ENCODE results near the gene MRAP2.

Gene MRAP2

GRCh38 chr6:84136364-84137050, 102.9 kb downstream of the MRAP2 start:
- no peak for DNase-seq

DNA sequence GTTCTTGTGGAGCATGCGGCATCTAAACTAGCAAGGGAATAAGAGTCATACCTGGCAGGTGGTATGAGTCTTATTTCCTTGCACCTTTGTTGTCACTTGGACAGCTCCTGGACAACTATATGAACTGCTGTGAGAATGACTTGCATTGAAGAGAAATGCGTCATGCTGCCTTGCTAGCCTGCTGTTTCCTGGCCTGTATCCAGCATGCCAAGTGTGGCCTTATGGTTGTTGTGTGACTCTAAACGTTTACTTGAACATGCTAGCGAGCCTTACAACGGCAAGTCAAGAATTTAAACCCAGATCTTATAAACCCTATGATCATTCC, 103.4 kb downstream of the MRAP2 start:
- no peak for DNase-seq

DNA sequence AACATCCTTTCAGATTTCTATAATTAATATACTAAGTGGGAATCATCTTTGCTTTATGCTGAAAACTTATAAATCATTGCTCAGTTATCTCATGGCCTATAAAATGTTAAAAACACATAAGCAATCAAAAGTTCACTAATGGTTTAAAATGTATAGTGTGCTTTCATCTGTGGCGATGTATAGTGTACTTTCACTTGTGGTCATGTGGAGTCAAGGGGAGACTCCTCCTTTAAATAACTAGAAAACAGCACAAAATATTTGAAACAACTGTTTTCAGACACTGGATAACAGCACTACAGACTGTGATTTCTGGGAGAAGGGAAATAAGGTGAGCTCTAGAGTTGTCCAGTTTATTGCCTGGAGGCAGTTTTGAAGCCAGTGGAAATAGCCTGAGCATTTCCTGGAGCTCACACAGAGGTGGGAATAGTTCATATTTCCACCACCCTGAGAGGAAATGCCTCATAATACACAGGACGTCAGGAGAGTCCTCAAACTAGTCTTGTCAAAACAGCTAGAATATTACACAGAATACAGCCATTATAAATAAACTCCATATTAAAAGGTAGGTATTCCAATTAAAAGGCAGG, 104.5 kb downstream of the MRAP2 start:
- no peak for DNase-seq

DNA sequence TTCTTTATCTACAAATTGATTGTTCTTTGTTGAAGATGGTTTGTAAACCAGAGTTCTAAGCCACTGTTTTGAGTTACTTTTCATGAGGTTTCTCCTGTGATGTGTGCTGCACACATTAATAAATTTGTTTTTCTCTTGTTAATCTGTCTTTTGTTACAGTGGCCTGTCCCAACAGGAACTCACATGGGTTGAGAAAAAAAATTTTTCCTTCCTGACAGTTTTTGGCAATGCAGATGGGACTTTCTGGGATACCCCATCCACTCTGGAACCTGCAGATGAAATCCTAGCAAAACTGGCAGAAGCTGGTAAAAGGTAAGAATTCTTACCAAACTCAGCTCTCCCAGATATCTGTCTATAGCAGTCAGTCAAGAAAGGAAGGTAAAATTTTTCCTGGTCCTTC, 105.7 kb downstream of the MRAP2 start:
- no peak for DNase-seq
